ENCODE data around the gene NCOA7.
"Not testable (repeated sequence)": the region's sequence is repeated elsewhere in the genome, so short reads cannot be mapped to it uniquely, and the experiment has no call there.

NCOA7 gene

DNA sequence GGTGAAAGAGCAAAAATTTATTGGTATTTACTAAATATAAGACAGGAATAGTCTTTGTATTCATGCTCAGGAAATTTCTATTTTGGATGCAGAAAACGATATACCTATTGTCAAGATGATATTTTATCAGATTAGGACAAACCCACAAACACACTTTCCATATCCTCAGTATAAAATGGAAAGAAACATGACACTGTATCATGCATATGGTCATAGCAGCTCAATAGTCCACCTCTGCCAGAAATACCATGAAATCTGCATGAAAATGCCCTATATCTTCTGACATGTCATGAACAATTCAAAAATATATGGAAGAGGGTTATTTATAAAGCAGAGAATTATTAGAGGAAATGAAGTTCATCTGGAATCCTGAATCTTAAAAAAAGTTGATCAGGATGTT lies 154.1 kb downstream of the NCOA7 start:
- H3K4me3 ChIP-seq (ENCODE audit: low read depth, low read length): no peak overlapping the region
- TF ChIP-seq, protein P1, sequence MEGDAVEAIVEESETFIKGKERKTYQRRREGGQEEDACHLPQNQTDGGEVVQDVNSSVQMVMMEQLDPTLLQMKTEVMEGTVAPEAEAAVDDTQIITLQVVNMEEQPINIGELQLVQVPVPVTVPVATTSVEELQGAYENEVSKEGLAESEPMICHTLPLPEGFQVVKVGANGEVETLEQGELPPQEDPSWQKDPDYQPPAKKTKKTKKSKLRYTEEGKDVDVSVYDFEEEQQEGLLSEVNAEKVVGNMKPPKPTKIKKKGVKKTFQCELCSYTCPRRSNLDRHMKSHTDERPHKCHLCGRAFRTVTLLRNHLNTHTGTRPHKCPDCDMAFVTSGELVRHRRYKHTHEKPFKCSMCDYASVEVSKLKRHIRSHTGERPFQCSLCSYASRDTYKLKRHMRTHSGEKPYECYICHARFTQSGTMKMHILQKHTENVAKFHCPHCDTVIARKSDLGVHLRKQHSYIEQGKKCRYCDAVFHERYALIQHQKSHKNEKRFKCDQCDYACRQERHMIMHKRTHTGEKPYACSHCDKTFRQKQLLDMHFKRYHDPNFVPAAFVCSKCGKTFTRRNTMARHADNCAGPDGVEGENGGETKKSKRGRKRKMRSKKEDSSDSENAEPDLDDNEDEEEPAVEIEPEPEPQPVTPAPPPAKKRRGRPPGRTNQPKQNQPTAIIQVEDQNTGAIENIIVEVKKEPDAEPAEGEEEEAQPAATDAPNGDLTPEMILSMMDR (IDR thresholded peaks at IDR 0.05; ENCODE audit: low read depth, low read length): no peak

DNA sequence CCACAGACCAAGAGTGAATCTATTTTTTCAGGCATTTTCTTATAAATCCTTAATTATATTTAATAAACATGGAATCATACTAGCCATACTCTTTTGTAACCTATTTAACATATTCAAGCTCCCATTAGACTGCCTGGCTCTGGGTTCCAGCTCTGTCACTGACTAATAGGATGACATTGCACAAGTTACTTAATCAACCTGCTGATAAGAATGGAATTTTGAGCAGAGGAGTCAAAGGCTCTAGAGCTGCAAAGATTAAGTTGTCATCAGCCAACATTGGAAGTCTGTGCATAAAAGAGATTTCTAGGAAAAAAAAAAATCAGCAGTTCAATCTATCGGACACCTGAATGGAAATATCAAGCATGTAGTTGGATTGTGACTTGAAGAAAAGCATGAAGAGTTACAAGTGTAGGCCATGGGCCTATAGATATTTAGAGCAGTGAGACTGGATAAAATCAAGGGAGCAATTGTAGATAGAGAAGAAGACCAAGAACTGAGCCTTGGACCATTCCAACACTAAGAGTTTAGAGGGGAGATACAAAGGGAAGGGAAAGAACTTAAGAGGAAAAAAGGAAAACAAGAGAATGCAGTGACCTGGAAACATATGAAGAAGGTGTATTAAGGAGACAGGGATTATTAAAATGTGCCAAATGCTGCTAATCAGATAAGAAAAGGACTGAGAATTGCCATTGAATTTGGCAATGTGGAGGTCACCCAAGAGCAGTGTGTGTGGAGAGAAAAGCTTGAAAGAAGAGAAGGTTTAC lies 154.8 kb downstream of the NCOA7 start:
- TF ChIP-seq, protein P1 (IDR thresholded peaks at IDR 0.05; ENCODE audit: low read depth, low read length): no peak

DNA sequence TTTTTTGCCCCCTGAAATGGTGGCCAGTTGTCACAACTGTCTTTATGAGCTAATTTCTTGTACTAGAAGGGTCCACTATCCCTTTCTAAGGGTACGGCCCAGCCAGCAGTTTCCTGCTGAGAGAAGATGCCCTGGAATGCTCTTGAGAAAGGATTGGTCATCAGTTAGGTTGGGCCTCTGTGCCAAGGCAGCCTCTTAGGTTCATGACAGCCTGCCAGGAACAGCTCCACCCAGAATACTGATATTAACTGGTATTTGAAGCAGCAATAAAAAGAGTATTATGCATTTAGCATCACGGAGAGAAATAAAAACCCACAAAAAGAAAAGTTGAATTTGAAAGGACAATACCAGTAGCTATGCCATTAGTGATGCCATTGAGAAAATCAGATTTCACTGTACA lies 156.9 kb downstream of the NCOA7 start:
- H3K4me3 ChIP-seq (ENCODE audit: low read depth, low read length): no peak overlapping the region
- TF ChIP-seq, protein P1 (IDR thresholded peaks at IDR 0.05; ENCODE audit: low read depth, low read length): no peak

More for the DNA sequence above, 154.8 kb downstream of the NCOA7 start:
- H3K4me3 ChIP-seq (ENCODE audit: low read depth, low read length): no peak overlapping the region

DNA sequence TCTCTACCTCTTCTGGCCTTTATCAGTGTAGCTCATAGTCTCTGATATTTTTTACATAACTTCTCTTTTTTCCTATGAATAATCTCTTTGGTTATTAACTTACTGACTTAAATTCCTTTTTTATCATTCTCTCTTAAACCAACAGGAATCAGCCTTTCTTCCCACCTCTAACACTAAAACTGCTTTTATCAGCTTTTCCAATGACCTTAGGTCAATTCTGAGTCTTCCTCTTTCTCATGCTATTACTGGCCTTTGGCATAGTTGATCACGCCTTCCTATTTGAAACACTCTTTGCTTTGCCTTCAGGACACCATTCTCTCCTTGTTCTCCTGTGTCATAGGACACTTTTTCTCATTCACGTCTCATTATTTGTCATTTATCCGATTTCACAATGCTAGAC lies 157.7 kb downstream of the NCOA7 start:
- no peak overlapping the region for H3K4me3 ChIP-seq (ENCODE audit: low read depth, low read length)
- TF ChIP-seq, protein P1 (IDR thresholded peaks at IDR 0.05; ENCODE audit: low read depth, low read length): no peak

DNA sequence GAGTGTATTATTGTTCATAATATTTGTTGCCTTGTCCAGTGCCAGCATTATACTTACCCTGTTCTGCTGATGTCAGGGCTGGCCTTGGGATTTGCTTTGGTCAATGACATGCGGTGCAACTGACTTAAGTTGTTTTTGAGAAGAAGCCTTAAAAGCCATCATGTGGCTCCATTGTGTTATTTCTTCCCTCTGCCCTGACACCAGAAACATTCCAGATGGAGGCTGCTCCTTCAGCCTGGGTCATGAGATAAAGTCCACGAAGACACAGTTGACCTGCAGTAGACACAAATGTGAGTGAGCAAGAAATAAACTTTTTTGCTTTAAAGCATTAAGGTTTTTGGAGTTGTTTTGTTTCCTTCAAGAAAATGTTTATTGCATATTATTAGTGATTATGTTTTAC lies 158.3 kb downstream of the NCOA7 start:
- H3K4me3 ChIP-seq (ENCODE audit: low read depth, low read length): no peak overlapping the region
- TF ChIP-seq, protein P1 (IDR thresholded peaks at IDR 0.05; ENCODE audit: low read depth, low read length): no peak

DNA sequence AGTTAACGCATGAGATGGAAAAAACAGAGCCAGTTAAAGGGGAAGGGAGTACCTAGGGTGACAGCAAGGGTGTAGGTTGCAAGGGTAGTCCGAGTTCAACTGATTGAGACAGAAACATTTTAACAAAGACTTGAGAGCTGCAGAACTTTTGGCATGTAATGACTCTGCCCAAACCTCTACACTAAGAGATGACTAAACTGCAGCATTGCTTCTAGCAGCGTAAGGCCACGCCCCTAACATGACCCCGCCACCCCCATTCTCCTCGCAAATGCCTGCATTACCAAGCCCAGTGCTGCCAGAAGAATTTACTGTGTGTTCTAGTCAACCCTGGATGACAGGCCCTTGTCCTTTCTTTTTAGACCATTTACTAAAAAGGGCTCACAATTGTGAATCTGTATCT lies 159.5 kb downstream of the NCOA7 start:
- TF ChIP-seq, protein P1 (IDR thresholded peaks at IDR 0.05; ENCODE audit: low read depth, low read length): no peak
- H3K4me3 ChIP-seq (ENCODE audit: low read depth, low read length): no peak overlapping the region

DNA sequence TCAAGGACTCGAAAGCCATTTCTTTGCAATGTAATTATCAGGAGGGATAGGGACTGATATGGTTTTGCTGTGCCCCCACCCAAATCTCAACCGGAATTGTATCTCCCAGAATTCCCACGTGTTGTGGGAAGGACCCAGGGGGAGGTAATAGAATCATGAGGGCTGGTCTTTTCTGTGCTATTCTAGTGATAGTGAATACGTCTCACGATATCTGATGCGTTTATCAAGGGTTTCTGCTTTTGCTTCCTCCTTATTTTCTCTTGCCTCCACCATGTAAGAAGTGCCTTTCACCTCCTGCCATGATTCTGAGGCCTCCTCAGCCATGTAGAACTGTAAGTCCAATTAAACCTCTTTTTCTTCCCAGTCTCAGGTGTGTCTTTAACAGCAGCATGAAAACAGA lies 160.0 kb downstream of the NCOA7 start:
- H3K4me3 ChIP-seq (ENCODE audit: low read depth, low read length): not testable (repeated sequence)

DNA sequence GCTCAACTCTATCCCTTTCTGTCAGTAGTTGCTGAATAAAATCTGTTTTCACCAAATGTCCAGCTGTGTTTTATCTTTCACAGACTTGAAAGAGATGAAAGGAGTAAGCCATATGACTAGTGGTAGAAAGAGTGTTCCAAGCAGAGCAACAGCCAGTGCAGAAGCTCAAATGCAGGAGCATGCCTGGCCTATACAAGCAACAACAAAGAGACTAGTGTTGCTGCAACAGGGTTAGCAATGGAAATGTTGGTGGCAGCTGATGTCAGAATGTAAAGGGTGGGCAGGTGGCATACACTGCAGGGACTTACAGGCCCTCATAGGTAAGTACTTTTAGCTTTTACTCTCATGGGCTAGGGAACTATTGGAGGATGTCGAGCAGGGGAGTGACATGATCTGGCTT lies 160.6 kb downstream of the NCOA7 start:
- TF ChIP-seq, protein P1 (IDR thresholded peaks at IDR 0.05; ENCODE audit: low read depth, low read length): no peak
- H3K4me3 ChIP-seq (ENCODE audit: low read depth, low read length): no peak overlapping the region

All from WI38 (cell line).